Right lobe of liver (tissue), 6 donors: ENCODE data around the gene TBCK. TPM values are rescaled to one million over a fixed set of nuclear protein-coding genes. Genes with fewer than 3 reads are reported as not detected.
A peak's percentile ranks its signal among the peaks of the same experiment; 100 is the strongest.

ENCODE experiments used
- ATAC-seq, 4 donors: fragments of 200-7000 bp; cut with Tn5 transposase; one replicate each; pipeline ENCODE4 v1.9.1; 2020; ENCODE audit warnings: mild to moderate bottlenecking in 4 of 4, moderate library complexity in 4 of 4
- DNase-seq, 3 donors: peaks; one replicate each; pipeline ENCODE4 v3.0.0-alpha.2; 2020
- H3K27ac ChIP-seq, 3 donors: fragments of 200-600 bp; one replicate each; pipeline ENCODE4 v1.8.0; 2022
- H3K27me3 ChIP-seq, 2 donors: fragments of 200-600 bp; one replicate each; pipeline ENCODE4 v1.8.0; 2022
- H3K36me3 ChIP-seq, 4 donors: fragments of 200-600 bp; sonication (generic) in 1 of 4; one replicate each; pipeline versions ENCODE4 v1.5.1 to v1.8.0; 2017 to 2022; ENCODE audit warnings: control low read depth in 1 of 4
- H3K4me1 ChIP-seq, 4 donors: fragments of 200-600 bp; sonication (generic) in 1 of 4; one replicate each; pipeline versions ENCODE4 v1.5.1 to v1.8.0; 2017 to 2022; ENCODE audit warnings: control low read depth in 1 of 4
- H3K4me3 ChIP-seq, 3 donors: fragments of 200-600 bp; one replicate each; pipeline ENCODE4 v1.8.0; 2022
- H3K9me3 ChIP-seq, 4 donors: fragments of 200-600 bp; sonication (generic) in 1 of 4; one replicate each; pipeline versions ENCODE4 v1.5.1 to v1.8.0; 2017 to 2022; ENCODE audit warnings: control low read depth in 1 of 4
- POLR2A ChIP-seq: fragments of 450-650 bp; IDR thresholded peaks from one replicate; pipeline ENCODE4 v1.6.1; 2017; ENCODE audit warnings: antibody characterized with exemption, mild to moderate bottlenecking
- WGBS: methylation state at CpG from one replicate; pipeline ENCODE4 v1.1.6; 2018; ENCODE audit warnings: low coverage, low lambda C conversion rate; ENCODE audit not compliant: insufficient coverage; ENCODE audit errors: missing lambda C conversion rate; 5-methylcytosine and 5-hydroxymethylcytosine counted together
- intact Hi-C, 2 donors: fragments of 100-400 bp; cut with DNase I; formaldehyde crosslinking; loops; one replicate each; pipeline versions ENCODE4 v1.11.2 to v1.14.1; 2022
- total RNA-seq, 6 experiments: library from RNA; depleted of rRNA in 2 of 6; stranded (reverse); fragments of >200 nt in 2 of 6; fragmentation: NEBNext Ultra II Directional in 3 of 6; extraction: Animal tissue kit (Norgen Biotek cat#: 25700) in 3 of 6; gene quantifications; one replicate each; pipeline versions ENCODE4 v1.1.0 to v1.2.4, GENCODE V29; 2016 to 2023
- TF ChIP-seq, protein P1 (sequence below), 4 donors: fragments of 200-600 bp in 3 of 4; fragments of 450-650 bp in 1 of 4; IDR thresholded peaks; one replicate each; pipeline versions ENCODE4 v1.5.1 to v1.8.0; 2016 to 2022; ENCODE audit warnings: antibody characterized with exemption in 4 of 4, mild to moderate bottlenecking in 2 of 4
- donor health status: DM: no; HTN: yes; CAD: no.
- donor health status: DM: no; HTN: no; CAD: no.
- donor health status: DM: no; HTN: no; CAD: no.
- donor health status: DM: no; HTN: yes; CAD: no.
- donor health status: DM: no; HTN: yes; CAD: no.

TBCK gene
- total RNA-seq, 6 experiments from 2014 or later = 15.1 to 20.1 (median 16.8) TPM

DNA sequence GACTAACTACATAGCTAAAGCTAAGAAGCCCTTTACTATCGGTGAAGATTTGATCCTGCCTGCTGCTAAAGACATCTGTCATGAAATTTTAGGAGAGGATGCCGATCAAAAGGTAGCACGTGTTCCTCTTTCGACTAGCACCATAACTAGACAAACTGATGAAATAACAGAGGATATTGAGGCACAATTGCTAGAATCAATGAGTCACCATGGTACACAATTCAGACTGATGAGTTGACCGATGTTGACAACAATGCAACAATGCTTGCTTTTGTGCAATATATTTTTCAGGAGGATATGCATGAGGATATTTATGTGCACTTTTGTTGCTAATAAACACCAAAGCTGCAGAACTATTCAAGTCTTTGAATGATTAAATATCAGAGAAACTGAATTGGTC is 24.3 kb downstream of the TBCK start:
- TF ChIP-seq, protein P1, sequence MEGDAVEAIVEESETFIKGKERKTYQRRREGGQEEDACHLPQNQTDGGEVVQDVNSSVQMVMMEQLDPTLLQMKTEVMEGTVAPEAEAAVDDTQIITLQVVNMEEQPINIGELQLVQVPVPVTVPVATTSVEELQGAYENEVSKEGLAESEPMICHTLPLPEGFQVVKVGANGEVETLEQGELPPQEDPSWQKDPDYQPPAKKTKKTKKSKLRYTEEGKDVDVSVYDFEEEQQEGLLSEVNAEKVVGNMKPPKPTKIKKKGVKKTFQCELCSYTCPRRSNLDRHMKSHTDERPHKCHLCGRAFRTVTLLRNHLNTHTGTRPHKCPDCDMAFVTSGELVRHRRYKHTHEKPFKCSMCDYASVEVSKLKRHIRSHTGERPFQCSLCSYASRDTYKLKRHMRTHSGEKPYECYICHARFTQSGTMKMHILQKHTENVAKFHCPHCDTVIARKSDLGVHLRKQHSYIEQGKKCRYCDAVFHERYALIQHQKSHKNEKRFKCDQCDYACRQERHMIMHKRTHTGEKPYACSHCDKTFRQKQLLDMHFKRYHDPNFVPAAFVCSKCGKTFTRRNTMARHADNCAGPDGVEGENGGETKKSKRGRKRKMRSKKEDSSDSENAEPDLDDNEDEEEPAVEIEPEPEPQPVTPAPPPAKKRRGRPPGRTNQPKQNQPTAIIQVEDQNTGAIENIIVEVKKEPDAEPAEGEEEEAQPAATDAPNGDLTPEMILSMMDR (IDR thresholded peaks at IDR 0.05) = no peak
- TF ChIP-seq POLR2A = no peak
- H3K36me3 ChIP-seq = peaks cover 0 to 17% (median 4%) of the 10 kb centered on the region in 4 donors
- H3K9me3 ChIP-seq = no peaks in the 10 kb centered on the region
- H3K27ac ChIP-seq = no peak overlapping the region
- H3K4me3 ChIP-seq = no peak overlapping the region
- H3K27me3 ChIP-seq = no peaks in the 10 kb centered on the region
- peaks cover 0 to 15% (median 7%) of the 10 kb centered on the region in 4 donors for H3K4me1 ChIP-seq
- 96% methylated on average over 5 of the region's 5 CpGs for WGBS
- no peak for DNase-seq
- intact Hi-C loops = no loop called here
- no peak for ATAC-seq

DNA sequence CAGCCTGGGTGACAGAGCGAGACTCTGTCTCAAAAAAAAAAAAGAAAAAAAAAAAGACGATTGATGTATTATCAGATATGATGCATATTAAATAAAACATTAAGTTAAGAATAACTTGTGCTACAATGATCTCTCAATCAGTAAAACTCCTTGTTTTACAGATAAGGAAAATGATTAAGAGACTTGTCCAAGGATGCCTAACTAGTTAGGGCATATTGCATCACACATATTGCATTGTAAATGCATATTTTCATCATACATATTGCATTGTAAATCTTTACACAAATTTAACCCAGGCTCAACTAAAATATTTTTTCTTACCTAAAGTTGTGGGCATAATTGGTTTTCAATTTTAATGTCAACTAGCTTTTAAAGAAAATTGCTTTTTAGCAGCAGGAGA is 26.3 kb downstream of the TBCK start:
- 88% methylated on average over 2 of the region's 2 CpGs for WGBS
- H3K4me3 ChIP-seq = no peak overlapping the region
- no peaks in the 10 kb centered on the region for H3K9me3 ChIP-seq
- no peak for DNase-seq
- H3K27me3 ChIP-seq = no peaks in the 10 kb centered on the region
- no peak for ATAC-seq
- peaks cover 0 to 14% (median 3%) of the 10 kb centered on the region in 4 donors for H3K36me3 ChIP-seq
- TF ChIP-seq POLR2A = no peak
- TF ChIP-seq, protein P1 (IDR thresholded peaks at IDR 0.05) = no peak
- H3K27ac ChIP-seq = no peak overlapping the region
- H3K4me1 ChIP-seq = peaks cover 0 to 15% (median 7%) of the 10 kb centered on the region in 4 donors
- intact Hi-C loops = no loop called here

DNA sequence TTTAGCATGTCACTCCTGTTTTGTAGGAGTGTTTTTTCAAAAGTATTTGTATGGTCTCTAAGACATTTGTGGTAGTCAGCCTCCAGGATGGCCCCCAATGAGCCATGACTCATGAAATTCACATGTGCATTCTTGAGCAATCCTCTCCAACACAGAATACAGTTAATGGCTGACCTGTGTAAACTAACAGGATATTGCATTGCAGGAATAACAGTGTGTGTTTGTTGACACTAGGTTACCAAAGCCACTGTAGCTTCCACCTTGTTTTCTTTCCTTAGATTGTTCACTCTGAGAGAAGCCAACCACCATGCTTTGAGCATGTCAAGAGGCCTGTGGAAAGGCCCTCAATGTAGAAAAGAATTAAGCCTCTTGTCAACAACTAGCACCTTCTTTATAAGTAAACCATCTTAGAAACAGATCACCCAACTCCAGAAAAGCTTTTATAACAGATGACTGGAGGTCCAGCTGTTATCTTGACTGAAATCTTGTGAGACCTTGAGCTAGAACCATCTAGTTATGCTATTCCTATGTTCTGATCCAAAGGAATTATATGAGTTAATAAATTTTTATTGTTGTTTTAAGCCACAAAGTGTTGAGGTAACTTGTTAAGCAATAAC is 28.5 kb downstream of the TBCK start:
- peak; percentile 86 to 100 (median 98) for ATAC-seq
- intact Hi-C loops = no loop called here

DNA sequence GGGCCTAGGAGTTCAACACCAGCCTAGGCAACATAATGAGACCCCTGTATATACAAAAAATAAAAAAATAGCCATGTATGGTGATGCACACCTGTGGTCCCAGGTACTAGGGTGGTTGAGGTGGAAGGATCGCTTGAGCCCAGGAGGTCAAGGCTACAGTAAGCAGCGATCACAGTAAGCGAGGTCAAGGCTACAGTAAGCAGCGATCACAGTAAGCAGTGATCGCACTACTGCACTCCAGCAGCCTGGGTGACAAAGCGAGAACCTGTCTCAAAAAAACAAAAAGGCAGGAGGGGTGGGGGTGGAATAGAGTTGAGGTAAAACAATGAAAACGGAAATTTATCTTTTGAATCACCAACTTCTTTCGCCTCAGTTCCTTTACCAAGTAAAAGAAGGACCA is 29.4 kb downstream of the TBCK start:
- Histone ChIP-seq H3K27me3 (no peaks in the 10 kb centered on the region), H3K9me3 (no peaks in the 10 kb centered on the region), H3K4me1 (peaks cover 0 to 15% (median 7%) of the 10 kb centered on the region in 4 donors), H3K36me3 (no peaks in the 10 kb centered on the region), H3K27ac (no peak overlapping the region), H3K4me3 (no peak overlapping the region)
- intact Hi-C loops = no loop called here
- DNase-seq = no peak
- TF ChIP-seq, protein P1 (IDR thresholded peaks at IDR 0.05) = no peak
- no peak for TF ChIP-seq POLR2A
- peak in 1 of 4 donors; percentile 21 for ATAC-seq
- WGBS = 92% methylated on average over 8 of the region's 8 CpGs

More for the DNA sequence above, 28.5 kb downstream of the TBCK start:
- DNase-seq = no peak
- Histone ChIP-seq H3K9me3 (no peaks in the 10 kb centered on the region), H3K4me1 (peaks cover 0 to 15% (median 7%) of the 10 kb centered on the region in 4 donors), H3K27me3 (no peaks in the 10 kb centered on the region), H3K27ac (peak overlapping the region in 1 of 3 donors; percentile 17), H3K4me3 (no peak overlapping the region), H3K36me3 (no peaks in the 10 kb centered on the region)
- TF ChIP-seq, protein P1 (IDR thresholded peaks at IDR 0.05) = no peak
- TF ChIP-seq POLR2A = no peak
